ENCODE measurements around the gene EPYC.
"Not testable (repeated sequence)": the region's sequence is repeated elsewhere in the genome, so short reads cannot be mapped to it uniquely, and the experiment has no call there.

EPYC gene

DNA sequence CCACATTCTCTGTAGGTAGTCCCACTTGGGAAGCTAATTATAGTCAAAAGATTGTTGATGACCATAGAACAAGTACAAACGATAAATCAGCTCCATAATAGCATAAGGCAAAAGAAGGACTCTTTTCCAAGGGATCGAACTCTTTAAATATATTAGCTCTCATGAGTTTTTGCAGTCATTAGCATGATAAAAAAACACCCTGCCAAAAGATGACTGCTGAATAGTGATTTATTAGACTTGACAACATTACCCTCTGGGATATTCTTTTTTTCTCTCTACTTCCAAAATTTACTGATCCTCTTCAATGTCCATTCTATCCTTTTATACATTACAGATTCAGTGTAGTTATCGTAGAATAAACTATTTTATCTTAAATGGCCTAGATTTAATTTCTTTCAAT lies 14.2 kb downstream of the EPYC start:
- no peak for DNase-seq (ENCODE audit: low spot score)

DNA sequence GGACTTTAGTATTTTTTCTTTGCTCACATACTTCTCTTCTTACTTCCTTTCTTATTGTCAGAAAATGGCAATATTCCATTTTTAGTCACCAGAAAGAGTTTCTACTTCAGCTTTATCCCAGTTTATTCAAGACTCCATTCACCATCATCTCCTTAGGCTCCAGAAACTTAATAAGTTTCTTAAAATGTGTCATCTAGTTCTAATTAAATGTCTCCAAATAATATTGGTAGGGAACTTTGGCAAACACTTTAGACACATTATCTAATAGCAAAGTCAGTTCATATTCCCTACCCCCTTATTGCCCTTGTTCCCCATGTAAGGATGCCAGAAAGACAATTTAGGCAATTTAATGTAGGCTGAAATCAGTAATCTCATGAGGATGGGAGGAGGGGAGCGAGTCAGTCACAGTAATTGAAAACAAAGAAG lies 15.1 kb downstream of the EPYC start:
- no peak for DNase-seq (ENCODE audit: low spot score)

DNA sequence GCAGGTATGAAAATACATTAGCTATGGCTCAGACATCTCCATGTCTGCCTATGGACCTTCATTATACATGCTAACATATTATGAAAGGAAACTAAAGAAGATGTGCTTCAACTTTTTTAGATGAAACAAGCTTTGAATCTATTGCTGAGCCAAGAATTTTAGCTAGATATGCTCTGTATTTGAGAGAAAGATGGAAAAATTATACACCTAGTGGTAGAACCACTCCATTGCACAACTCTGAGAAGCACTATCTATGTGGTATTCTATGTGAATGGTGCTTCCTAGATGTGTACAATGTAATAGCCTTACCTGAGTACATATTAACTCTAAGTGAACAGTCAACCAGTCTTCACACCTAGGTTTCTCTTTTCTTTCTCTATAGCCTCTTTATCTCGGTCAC lies 17.3 kb downstream of the EPYC start:
- DNase-seq (ENCODE audit: low spot score) = no peak

DNA sequence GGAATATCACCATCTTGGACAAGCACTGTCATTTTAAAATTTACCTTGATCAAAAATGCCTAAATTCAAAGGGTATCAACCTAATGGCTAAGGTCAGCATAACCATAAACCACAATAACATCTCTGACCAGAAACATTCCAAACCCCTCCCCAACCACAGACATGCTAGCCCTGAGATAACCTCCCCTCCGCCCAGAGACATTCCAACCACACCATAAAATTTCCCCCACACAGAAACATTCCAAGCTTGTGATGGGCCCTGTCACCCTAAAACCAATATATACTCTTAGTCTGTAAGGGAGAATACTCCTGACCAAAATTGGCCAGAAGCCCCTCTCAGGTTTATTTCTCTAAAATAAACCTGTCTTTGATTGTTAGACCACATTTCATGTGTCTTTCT lies 17.7 kb downstream of the EPYC start:
- DNase-seq (ENCODE audit: low spot score) = no peak

DNA sequence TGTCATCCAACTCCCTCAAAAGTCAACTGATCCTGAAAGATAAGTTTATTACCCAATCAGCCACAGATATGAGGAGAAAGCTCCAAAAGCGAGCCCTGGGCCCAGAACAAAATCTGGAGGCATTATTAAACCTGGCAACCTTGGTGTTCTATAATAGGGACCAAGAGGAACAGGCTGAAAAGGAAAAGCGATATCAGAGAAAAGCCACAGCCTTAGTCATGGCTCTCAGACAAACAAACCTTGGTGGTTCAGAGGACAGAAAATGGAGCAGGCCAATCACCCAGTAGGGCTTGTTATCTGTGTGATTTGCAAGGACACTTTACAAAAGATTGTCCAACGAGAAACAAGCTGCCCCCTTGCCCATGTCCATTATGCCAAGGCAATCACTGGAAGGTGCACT lies 19.4 kb downstream of the EPYC start:
- not testable (repeated sequence) for DNase-seq (ENCODE audit: low spot score)

DNA sequence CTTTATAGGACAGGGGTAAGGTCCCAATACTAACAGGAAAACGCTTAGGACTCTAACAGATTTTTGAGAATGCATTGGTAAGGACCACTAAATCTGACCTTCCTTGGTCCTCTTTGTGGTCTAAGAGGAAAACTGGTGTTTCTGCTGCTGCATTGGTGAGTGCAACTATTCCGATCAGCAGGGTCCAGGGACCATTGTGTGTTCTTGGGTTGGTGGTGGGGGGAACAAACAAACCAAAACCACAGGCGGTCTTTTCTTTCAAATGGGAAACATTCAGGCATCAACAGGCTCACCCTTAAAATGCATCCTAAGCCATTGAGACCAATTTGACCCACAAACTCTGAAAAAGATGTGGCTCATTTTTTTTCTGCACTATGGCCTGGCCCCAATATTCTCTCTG lies 20.7 kb downstream of the EPYC start:
- no peak for DNase-seq (ENCODE audit: low spot score)

DNA sequence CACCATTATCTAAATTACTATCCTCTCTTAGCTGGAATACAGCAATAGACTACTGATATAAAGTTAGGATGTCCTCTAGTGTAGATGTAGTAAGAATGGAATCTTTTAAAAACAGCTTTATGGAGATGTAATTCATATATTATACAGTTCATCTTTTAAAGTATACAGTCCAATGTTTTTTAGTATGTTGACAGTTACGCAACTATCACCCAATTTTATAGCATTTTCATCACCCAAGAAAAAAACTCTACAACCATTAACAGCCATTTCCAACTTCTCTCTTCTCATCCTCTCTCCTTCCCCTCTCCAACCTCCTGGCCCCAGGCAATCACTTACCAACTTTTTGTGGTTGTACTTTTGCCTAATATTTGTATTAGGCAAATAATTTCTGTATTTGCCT lies 22.6 kb downstream of the EPYC start:
- no peak for DNase-seq (ENCODE audit: low spot score)

DNA sequence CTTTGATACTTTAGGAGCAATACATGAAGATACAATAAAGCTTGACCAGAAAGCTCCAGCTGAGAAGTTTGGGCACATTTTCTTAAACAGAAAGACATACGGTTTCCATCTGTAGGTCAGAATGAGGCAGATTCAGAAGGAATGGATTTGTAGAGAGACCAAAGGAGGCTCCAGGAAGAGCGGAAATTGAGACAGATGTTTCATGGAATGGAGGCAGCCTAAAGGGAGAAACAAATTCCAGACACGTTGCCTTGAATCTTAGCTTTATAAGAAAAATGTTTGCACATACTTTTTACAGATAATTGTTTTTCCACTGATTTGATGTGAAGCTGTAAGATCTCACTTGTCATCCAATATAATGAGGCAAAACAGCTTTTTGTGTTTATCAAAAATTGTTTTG lies 24.8 kb downstream of the EPYC start:
- peak; percentile 51 for DNase-seq (ENCODE audit: low spot score)

DNA sequence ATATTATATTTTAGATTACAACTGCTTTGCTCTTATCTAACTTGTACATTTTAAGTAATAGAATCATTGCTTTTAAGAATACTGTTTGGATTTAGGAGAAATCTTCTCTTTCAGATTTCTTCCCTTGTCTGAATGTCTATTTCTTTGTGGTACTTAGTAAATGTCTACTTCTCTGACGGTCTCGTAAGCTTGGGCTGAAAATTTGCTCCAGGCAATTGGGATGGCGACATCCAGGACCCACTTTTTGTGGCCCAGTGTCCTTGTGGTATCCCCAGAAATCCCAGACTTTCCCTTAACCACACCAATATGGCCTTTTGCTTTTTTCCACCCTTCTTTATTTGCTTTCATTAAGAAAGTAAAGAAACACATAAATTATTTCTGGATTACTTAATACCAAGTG lies 25.8 kb downstream of the EPYC start:
- DNase-seq (ENCODE audit: low spot score) = no peak

DNA sequence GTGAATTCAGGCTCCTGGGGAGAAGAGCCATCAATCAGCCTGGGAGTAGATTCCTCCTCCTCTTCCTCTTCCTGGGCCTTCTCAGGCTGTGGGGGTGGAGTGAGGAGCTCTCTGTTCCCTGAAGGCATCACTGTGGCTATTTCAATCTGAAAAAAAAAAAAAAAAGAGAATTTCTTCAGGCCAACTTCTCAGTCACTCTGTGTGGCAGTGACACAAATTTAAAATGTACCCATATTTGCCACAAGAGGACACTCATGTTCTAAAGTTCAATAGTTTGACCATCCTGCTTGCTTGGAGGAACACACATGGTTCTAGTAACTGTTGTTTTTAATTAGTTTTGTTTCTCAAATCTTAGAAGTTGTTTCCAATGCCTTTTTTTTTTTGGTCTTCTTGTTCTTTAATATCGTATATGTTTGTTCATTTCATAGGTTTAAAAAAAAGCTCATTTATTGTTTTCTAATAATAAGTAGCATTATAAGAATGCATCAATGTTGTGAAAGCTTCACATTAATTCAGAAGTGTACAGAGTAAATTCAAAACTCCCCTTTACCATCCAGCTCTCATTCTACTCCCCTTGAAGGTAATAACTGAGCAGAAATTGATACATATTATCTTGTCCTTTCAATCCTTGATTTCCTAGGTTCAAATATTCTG lies 26.5 kb downstream of the EPYC start:
- DNase-seq (ENCODE audit: low spot score) = peak; percentile 64

DNA sequence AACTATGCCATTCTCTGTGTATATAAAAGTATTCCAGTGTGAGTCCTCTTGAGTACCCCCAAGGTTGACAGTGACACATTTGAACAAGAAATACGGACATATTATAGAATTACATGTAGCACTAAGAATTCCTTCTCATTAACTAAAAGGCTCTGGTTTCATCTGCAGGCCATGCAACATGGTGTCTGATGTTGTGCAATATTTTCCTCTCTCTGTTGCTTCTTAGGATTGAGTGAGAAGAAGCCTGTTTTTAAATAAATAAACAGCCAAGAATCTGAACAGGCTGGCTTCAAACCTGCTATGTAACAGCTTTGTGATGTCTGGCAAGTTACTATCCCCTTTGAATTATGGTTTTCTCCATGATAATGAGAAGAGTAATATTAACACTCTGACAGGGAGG lies 27.5 kb downstream of the EPYC start:
- DNase-seq (ENCODE audit: low spot score) = no peak

DNA sequence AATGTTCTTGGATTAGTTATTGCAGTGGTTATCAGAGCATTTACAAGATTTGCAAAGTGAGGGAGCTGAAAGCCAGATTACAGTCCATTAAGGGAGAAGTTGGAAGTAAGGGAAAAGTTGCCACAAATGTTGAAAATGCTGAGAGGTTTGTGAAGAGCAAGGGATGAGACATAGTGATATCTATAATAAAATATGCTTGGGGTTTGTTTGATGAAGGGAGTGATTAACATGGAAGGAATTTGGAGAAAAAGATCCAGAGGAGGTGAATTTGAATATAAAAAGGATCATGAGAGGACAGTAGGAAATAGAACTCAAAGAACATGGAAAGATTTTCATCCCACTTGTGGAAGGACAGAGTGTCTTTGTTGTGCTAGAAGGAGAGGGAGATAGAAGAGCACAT lies 30.5 kb downstream of the EPYC start:
- peak; percentile 39 for DNase-seq (ENCODE audit: low spot score)

DNA sequence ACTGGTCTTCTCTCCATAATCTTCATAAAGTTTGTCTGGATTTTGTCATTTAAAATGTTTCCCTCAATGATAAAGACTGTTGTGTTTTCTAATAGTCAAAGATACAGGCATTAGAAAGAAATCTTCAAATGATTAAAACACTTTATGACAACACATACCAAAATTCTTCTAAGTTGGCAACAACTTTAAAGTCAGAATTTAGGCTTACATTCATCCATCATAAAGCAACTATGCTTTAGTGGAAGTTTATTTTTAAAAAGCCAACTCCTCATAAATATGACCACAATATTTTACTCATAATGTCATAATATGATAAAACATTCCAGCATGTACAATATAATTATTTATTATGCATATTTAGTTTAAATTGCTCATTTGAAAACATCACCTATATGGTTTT lies 32.5 kb downstream of the EPYC start:
- DNase-seq (ENCODE audit: low spot score) = no peak

DNA sequence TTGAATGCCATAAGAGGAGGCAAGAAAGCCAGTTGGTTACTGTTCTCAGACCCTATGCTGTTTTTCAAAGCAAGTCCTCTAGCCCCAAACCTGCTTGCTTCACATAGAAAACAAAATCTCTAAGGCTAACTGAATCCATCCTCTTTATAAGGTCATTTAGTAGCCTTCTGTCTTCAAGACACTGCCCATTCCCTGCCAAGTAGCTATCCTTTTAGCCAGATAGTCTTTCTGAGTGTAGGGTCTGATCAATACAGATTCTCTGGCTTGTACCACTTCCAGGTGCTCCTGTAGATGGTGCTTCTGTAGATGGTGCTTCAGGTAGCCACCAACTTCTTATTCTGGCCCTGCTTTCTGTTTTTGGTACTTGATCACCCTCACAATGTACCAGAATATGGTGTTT lies 33.9 kb downstream of the EPYC start:
- no peak for DNase-seq (ENCODE audit: low spot score)

DNA sequence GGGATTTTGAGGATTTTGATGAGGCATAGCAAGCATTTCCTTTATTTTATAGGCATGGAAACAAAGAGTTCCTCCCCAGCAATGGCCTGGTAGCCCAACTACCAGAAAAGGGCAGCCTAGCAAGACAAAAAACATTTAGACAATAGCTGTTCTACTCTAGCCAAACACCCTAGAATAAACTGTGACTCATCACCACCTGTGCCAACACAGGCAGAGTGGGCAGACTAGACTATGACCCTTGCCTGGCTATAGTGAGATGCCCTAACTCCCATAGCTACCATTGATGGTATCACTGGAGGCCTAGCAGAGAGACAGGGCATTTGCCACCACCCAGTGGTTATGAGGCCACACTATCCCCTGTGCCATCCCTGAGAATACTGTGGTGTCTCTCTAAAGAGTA lies 34.3 kb downstream of the EPYC start:
- DNase-seq (ENCODE audit: low spot score) = no peak

DNA sequence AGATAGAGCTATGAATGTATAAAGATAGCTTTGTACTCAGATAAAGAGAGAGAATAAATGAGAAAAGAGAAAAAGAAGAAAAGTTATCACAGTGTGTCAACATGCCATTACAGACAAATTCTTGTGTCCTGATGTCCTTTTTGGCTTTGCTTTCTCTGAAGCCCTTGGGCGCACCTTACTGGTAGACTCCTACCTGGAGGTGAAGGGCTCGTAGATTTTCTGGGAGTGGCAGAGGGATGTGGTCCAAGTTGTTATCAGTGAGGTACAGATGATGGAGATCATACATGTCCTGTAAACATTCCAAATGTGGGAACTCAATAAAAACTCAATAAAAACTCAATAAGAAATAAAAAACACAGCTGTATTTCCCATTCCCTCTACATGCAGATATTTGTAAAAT lies 34.9 kb downstream of the EPYC start:
- DNase-seq (ENCODE audit: low spot score) = no peak

DNA sequence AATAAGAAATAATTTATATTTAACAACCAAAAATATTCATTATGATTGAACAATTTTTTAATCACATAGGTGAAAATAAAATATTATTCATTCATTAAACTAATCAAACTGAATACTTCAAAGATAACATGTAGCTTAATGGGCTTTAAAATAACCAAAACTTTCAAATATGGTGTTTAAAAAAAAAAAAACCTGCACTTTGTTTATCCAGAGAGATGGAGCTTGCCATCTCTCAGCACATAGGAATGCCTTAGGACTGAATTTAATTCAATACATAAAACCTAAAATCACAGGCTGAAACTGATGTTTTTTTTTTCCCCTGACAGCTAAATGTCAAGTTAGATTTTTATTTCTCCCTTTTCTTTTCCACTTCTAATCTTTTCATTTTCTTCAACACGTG lies 35.4 kb downstream of the EPYC start:
- no peak for DNase-seq (ENCODE audit: low spot score)

DNA sequence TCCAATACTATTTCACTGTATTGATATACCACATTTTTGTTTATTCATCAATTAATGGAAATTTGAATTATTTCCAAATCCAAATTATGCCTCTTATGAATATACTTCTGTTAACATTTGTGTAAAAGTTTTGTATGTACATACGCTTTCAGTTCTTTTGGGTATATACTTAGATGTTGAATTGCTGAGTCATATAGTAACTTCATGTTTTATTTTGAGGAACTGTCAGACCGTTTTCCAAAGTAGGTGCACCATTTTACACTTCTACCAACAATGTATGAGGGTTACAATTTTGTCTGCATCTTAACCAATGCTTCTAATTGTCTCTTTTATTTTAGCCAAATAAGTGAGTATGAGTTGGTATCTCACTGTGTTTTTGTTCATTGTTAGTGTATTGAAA lies 39.6 kb downstream of the EPYC start:
- no peak for DNase-seq (ENCODE audit: low spot score)

DNA sequence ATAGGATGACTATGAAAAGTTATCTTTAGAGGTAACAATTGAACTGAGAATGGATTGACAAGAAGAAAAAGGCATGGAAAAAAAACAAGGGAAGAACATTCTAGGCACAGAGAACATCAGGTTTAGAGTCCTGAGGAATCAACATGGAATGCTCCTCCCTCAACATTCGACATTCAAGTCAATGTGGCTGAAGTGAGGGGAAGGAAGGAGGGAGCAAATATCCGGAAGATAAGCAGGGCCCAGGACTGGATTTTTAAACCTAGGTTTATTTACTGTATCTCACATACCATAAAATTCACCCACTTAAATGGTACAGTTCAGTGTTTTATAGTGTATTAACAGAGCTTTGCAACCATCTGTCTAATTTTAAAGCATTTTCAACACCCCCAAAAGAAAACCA lies 40.2 kb downstream of the EPYC start:
- no peak for DNase-seq (ENCODE audit: low spot score)

DNA sequence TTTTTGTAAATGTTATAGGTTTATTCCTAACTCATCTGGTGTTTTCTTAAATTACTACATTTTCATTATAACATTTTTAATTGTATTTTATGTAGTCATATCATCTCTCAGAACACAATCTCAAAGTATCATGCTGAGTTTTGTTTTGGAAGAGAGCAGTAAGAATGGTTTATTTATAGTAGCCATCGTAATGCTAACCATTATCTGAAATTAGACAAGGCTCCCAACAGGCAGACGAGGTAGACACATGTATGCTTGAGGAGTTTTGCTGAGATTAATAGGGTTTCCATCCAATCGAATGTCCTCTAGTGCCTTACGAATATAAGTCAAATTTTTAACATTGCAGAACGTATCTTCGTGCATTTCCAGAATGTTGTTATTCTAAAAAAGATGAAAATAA lies 40.8 kb downstream of the EPYC start:
- no peak for DNase-seq (ENCODE audit: low spot score)

DNA sequence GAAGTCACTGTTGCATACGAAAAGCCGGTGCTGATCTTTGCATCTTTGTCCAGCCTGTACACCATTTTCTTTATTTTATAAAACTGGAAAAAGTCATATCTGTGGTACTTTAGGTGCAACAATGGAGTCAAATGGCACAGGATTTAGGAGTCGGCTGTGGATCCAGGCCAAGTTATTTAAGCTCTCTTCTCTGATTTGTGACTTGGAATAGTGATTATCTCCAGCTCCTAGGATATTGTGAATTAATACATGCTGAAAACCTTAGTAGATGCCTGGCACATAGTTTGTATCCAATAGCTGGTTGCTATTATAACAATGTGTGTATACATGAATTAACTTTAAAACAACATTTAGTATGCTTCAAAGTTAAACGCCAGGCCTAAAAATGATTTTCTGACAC lies 43.6 kb downstream of the EPYC start:
- DNase-seq (ENCODE audit: low spot score) = no peak

DNA sequence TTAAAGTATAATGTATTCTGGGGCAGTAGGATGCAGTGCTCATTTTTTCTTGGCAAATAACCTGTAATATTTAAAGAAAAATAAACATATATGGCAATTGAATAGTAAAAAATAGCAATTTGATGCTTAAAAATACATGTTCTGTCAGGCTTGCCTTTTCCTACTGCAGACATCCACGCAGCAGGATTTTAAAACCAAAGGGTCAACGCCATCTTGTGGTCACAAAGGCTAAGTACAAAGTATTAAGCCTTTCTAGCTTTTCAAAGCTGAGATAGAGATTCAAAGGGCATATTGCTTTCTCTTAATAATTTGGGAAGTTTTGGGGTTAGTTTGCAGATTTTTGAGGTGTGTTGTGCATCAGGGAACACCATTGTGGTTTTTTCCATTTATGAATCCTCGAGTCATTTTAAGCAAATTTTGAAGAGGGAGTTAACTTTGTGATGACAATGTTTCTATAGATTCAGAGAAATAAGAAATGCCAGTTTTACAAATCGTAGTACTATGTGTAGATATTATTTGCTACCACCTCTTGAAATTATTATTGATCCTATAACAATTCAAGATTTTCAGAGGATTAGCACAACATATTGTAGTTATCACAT lies 45.1 kb downstream of the EPYC start:
- DNase-seq (ENCODE audit: low spot score) = peak; percentile 57

DNA sequence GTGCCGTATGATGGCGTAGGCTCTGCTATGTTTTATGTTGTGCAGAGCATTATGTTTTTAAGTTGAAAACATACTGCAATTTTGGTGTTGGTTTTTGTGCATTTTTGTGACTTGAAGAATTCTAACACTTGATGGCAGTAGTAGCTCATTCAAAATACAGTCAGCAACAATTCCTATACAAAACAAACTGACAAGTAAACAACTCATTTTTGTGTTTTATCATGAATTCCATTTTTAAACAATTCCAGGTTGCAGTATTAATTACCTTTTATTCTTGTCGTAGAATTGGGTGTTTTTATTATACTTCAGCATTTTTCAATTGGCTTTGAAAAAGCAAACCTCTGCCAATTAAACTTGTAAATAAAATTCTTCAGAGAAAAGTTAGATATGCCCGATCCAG lies 45.7 kb downstream of the EPYC start:
- DNase-seq (ENCODE audit: low spot score) = peak; percentile 35

DNA sequence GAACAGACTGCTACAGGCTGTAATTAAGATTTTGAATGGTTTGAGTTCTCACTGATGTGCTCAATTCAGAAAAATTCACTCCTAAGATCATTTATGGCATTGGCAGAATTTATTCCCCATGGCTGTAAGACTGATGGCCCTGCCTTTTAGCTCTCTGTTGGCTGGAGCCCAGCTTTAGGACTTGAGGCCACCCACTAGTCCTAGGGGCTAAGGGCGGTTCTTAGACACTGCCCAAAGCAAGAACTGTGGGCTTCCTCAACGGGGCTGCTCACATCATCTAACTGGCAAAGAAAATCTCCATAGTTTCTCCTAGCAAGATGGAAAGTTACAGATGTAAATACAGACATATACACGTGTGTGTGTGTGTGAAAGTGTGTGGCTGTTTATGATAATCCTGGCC lies 46.4 kb downstream of the EPYC start:
- no peak for DNase-seq (ENCODE audit: low spot score)
